Adipocyte (in vitro differentiated cells): ENCODE measurements around the gene MGME1.

Experiments used
- DNase-seq: peaks from one replicate; pipeline ENCODE4 v3.0.0-alpha.2; 2015; ENCODE audit warnings: low read depth
- H3K27me3 ChIP-seq: replicated peaks from 2 replicates; pipeline ENCODE4 v1.7.0; 2013; ENCODE audit warnings: mild to moderate bottlenecking, low read length, moderate library complexity; ENCODE audit not compliant: control insufficient read depth, insufficient read depth
- H3K36me3 ChIP-seq: 2 replicates; pipeline ENCODE4 v1.7.0; 2013; ENCODE audit warnings: low read length, mild to moderate bottlenecking, moderate library complexity; ENCODE audit not compliant: control insufficient read depth, insufficient read depth, severe bottlenecking
- H3K4me1 ChIP-seq: 2 replicates; pipeline ENCODE4 v1.7.0; 2013; ENCODE audit warnings: mild to moderate bottlenecking, low read length, moderate library complexity; ENCODE audit not compliant: control insufficient read depth, insufficient read depth
- H3K4me3 ChIP-seq: 2 replicates; pipeline ENCODE4 v1.7.0; 2013; ENCODE audit warnings: mild to moderate bottlenecking, low read length, moderate library complexity
- H3K9ac ChIP-seq: 2 replicates; pipeline ENCODE4 v1.7.0; 2013; ENCODE audit warnings: mild to moderate bottlenecking, low read length, moderate library complexity
- H3K9me3 ChIP-seq: 2 replicates; pipeline ENCODE4 v1.7.0; 2013; ENCODE audit warnings: mild to moderate bottlenecking, low read length, moderate library complexity; ENCODE audit not compliant: control insufficient read depth

MGME1 gene

DNA sequence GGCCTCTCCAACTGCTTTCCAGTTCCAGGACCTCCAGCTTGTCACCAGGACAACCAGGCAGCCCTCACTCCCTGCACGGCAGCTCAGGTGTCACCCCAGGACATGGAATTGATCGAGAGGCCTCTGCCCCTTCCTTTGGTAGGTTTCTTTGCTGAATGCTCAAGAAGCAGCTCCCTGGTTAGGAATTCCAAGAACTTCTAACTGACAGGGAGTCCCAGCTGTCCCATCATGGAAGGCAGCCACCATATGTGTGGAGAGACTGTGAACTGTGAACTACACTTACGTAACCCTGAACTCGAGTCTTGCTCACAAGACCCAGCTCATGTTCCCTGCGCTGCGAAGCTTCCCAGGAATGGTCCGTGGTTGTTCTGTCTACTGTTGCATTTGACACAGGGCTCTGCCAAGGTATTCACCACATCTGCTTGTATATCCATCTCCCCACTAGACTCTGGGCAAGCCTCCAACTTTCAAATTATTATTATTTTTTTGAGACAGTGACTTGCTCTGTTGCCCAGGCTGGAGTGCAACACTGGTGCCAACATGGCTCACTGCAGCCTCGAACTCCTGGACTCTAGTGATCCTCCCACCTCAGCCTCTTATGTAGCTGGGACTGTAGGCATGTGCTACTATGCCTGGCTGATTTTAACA lies 35.7 kb downstream of the MGME1 start:
- Histone ChIP-seq H3K9me3 (no peaks in the 10 kb centered on the region), H3K4me3 (no peak overlapping the region), H3K4me1 (peaks cover 19% of the 10 kb centered on the region), H3K9ac (no peak overlapping the region), H3K36me3 (no peaks in the 10 kb centered on the region), H3K27me3 (peaks cover 10% of the 10 kb centered on the region)
- DNase-seq, result no peak

DNA sequence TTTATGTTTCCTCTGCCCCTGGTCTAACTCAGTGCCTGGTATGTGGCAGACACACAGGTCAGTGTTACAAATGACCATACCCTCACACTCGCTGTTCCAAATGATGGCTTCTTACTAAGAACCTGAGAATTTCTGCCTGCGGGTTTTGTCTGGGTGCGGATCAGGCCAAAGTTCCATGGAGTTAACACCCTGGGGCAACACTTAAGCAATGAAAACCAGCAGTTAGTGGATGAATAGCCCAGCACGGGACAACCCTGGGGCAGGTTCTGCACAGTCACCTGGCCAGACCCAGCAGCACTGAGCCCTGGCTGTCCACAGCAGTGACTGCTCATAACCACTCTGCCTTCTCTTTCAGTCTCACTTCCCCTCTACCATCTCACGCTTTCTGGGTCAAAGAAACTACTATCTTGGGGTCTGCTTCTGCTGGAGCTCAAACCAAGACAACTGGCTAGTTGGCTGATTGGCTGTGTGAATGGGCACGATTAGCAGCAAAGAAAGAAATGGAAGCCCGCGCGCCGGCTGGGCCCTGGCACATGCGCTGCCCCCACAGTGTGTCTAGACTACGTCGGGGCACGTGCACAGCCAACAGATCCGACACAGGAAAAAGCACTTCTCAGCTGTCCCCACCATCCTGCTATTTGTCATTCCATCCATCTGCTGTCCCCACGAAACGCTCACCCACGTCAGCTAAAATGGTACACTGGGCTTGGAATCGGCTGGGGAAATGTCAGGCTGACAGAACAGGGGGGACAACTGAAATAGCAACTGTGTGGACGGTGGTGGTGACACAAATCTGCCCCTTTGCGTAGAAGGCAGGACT lies 36.6 kb downstream of the MGME1 start:
- DNase-seq, result no peak
- Histone ChIP-seq H3K4me3 (no peak overlapping the region), H3K9ac (no peak overlapping the region), H3K36me3 (no peaks in the 10 kb centered on the region), H3K27me3 (peaks cover 10% of the 10 kb centered on the region), H3K9me3 (no peaks in the 10 kb centered on the region), H3K4me1 (peaks cover 19% of the 10 kb centered on the region)

DNA sequence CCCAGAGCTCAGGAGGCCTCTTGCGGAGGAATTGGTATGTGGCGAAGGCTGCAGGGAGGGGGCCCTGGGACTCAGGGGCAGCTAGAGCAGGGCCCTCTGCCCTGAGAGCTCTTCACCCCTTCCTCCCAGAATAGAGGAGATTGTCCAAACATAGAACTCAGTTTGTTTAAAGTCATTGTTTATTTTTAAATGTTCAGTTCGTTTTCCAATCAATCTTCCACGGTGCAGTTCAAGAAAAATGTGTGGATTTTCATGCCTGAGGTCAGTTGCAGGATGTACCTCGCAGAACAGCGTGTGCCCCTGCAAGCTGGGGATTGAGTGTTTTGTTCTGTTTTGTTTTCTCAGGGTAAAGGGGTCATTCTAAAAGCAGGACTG lies 37.2 kb downstream of the MGME1 start:
- Histone ChIP-seq H3K27me3 (peaks cover 10% of the 10 kb centered on the region), H3K4me3 (no peak overlapping the region), H3K4me1 (peaks cover 15% of the 10 kb centered on the region), H3K36me3 (no peaks in the 10 kb centered on the region), H3K9ac (no peak overlapping the region), H3K9me3 (no peaks in the 10 kb centered on the region)
- no peak for DNase-seq

DNA sequence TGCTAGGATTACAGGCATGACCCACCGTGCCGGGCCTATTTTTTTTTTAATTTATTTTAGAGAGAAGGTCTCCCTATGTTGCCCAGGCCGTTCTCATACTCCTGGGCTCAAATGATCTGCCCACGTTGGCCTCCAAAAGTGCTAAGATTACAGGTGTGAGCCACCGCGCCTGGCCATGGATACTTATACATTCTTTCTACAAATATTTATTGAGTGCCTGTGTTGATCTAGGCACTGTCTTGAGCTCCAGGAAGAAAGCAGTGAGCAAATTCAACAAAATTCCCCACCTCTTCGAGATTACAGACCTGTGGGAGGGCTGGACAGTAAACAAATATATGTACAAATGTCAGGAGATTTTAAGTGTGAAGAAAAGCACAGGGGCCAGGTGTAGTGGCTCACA lies 37.9 kb downstream of the MGME1 start:
- Histone ChIP-seq H3K36me3 (no peaks in the 10 kb centered on the region), H3K4me3 (no peak overlapping the region), H3K9ac (no peak overlapping the region), H3K4me1 (peaks cover 10% of the 10 kb centered on the region), H3K27me3 (peaks cover 16% of the 10 kb centered on the region), H3K9me3 (no peaks in the 10 kb centered on the region)
- no peak for DNase-seq

DNA sequence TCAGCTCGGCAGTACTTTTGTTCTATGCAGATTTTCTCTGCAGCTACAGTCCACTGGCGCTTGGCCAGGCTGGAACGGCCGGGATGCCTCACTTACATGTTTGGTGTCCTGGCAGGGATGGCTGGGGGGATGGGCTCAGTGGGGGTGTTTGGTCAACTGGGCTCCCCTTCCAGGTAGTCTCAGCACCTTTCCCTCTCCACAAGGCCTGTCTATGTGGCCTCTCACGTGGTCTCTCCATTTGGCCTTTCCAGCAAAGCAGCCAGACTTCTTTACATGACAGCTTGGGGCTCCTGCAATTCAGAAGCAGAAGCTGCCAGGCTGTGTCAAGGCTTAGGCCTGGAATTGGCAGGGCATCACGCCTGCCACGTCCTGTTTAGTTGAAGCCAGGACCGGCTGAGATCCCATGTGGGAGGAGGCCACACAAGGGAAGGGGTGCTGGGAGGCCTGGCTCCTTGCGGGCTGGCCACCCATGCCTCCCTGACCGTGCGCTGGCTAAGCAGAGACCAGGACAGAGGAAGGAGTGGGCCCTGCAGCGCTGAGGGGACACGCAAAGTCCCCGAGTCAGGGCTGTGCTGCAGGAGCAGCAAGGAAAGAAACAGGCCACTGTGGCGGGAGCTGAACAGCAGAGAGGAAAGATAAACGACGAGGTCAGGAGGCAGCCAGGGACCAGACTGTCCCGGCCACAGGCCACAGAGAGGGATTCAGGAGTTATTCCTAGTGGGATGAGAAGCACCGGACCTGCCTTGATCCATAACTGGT lies 38.9 kb downstream of the MGME1 start:
- no peak overlapping the region for H3K9ac ChIP-seq
- no peaks in the 10 kb centered on the region for H3K36me3 ChIP-seq
- DNase-seq, result no peak
- H3K4me1 ChIP-seq, result peaks cover 6% of the 10 kb centered on the region
- H3K9me3 ChIP-seq, result no peaks in the 10 kb centered on the region
- H3K4me3 ChIP-seq, result no peak overlapping the region
- H3K27me3 ChIP-seq, result peaks cover 16% of the 10 kb centered on the region

DNA sequence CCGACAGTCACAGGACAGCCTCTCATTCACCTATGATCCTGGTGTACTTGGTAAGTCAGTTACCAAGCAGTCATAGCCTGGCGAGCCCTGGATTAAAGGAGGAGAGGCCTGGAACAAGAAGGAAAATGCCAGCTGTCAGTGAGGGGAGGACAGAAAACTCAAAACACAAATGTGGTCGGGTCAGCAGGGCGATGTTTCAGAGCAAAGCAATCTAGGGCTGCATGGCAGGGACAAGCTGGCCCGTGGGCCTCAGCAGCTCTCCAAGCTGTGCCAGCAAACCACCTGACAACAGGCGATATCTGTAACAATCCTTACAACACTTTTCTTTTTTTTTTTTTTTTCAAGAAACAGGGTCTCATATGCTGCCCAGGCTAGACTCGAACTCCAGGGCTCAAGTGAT lies 40.3 kb downstream of the MGME1 start:
- DNase-seq, result no peak
- H3K4me3 ChIP-seq, result no peak overlapping the region
- H3K9ac ChIP-seq, result no peak overlapping the region
- no peaks in the 10 kb centered on the region for H3K9me3 ChIP-seq
- peaks cover 16% of the 10 kb centered on the region for H3K27me3 ChIP-seq
- H3K4me1 ChIP-seq, result peaks cover 6% of the 10 kb centered on the region
- H3K36me3 ChIP-seq, result no peaks in the 10 kb centered on the region

DNA sequence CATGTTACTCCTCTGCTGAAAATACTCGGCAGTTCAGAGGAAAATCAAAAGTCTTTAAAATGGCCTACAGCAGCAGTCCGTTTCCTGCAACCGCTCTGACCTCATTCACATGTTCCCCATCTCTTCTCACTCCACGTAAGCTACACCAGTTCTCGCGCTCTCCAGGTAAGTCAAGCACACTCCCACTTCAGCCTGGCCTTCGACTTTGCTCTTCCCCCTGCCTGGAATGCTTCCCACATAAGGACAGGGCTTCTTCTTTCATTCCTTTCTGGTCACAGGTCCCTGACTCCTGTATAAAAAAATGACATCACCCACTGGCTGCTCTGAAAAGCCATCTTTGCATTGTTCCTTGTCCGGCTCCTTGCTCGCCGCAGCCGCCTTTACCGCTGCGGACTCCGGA lies 42.7 kb downstream of the MGME1 start:
- Histone ChIP-seq H3K4me3 (no peak overlapping the region), H3K4me1 (peaks cover 3% of the 10 kb centered on the region)
- no peak for DNase-seq

DNA sequence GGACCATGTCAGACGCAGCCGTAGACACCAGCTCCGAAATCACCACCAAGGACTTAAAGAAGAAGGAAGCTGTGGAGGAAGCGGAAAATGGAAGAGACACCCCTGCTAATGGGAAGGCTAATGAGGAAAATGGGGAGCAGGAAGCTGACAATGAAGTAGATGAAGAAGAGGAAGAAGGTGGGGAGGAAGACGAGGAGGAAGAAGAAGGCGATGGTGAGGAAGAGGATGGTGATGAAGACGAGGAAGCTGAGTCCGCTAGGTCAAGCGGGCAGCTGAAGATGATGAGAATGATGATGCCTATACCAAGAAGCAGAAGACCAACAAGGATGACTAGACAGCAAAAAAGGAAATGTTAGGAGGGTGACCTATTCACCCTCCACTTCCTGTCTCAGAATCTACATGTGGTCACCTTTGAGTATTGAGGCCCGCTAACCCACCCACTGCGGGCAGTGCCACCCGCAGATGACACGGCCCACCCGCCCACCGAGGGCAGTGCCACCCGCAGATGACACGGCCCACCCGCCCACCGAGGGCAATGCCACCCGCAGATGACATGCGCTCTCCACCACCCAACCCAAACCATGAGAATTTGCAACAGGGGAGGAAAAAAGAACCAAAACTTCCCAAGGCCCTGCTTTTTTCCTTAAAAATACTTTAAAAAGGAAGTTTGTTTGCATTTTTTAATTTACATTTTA lies 43.3 kb downstream of the MGME1 start:
- Histone ChIP-seq H3K4me1 (peaks cover 3% of the 10 kb centered on the region), H3K9ac (no peak overlapping the region), H3K27me3 (peaks cover 6% of the 10 kb centered on the region), H3K4me3 (no peak overlapping the region), H3K36me3 (no peaks in the 10 kb centered on the region), H3K9me3 (no peaks in the 10 kb centered on the region)
- DNase-seq, result no peak

More for the DNA sequence above, 42.7 kb downstream of the MGME1 start:
- Histone ChIP-seq H3K36me3 (no peaks in the 10 kb centered on the region), H3K9me3 (no peaks in the 10 kb centered on the region), H3K9ac (no peak overlapping the region), H3K27me3 (peaks cover 6% of the 10 kb centered on the region)

DNA sequence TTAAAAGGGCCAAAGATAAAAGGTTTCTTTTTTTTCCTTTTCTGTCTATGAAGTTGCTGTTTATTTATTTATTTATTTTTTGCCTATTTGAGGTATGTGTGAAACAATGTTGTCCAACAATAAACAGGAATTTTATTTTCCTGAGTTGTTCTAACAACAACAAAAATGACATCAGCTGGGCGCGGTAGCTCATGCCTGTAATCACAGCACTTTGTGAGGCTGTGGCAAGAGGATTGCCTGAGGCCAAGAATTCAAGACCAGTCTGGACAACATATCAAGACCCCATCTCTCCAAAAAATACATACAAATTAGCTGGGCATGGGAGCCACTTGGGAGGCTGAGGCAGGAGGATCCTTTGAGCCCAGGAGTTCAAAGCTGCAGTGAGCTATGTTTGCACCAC lies 44.1 kb downstream of the MGME1 start:
- Histone ChIP-seq H3K4me1 (no peaks in the 10 kb centered on the region), H3K36me3 (no peaks in the 10 kb centered on the region), H3K4me3 (no peak overlapping the region), H3K27me3 (peaks cover 8% of the 10 kb centered on the region), H3K9me3 (no peaks in the 10 kb centered on the region), H3K9ac (no peak overlapping the region)
- DNase-seq, result no peak

DNA sequence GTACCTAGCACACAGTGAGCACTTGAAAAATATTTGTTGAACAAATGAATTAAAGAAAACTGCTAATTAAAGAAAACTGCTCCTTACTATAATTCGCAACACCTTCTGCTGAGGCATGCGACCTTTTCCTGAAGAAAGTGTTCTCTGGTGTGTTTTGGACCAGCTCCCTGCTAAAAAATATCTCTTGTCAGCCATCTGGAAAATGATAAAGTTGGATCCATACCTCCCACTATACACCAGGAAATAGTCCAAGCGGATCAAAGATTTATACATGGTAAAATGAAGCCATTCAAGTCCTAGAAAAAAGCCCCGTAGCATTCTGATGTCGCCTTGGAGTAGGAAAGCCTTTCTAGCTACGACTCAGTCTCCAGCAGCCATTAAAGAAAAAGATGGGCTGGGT lies 45.6 kb downstream of the MGME1 start:
- no peak overlapping the region for H3K9ac ChIP-seq
- DNase-seq, result no peak
- no peaks in the 10 kb centered on the region for H3K4me1 ChIP-seq
- H3K9me3 ChIP-seq, result no peaks in the 10 kb centered on the region
- H3K27me3 ChIP-seq, result peaks cover 22% of the 10 kb centered on the region
- no peak overlapping the region for H3K4me3 ChIP-seq
- H3K36me3 ChIP-seq, result no peaks in the 10 kb centered on the region

DNA sequence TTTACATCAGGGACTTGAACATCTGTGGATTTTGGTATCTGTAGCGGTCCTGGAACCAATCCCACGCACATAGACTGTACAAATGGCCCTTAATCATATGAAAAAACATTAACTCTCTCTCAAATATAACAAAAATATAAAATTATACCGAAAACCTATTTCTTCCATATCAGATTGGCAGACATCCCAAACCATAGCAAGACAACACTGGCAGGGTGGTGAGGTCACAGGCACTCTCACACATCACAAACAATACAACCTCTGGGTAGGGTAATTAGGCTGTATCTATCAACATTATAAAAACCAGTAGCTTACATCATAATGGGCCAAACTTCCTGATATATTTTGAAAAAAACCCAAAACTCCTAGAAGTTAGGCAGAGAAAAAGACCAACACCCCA lies 48.0 kb downstream of the MGME1 start:
- Histone ChIP-seq H3K4me3 (no peak overlapping the region), H3K4me1 (no peaks in the 10 kb centered on the region), H3K9ac (no peak overlapping the region), H3K9me3 (peaks cover 5% of the 10 kb centered on the region), H3K36me3 (no peaks in the 10 kb centered on the region), H3K27me3 (peaks cover 33% of the 10 kb centered on the region)
- no peak for DNase-seq
